Esophagus muscularis mucosa (tissue), 3 donors: ENCODE results near the gene PRKAG2.

Source experiments
- CTCF ChIP-seq, 3 experiments: fragments of 200-600 bp in 2 of 3; fragments of 450-650 bp in 1 of 3; sonication (generic) in 2 of 3; IDR thresholded peaks; one replicate each; pipeline ENCODE4 v1.5.1; 2017 to 2019; ENCODE audit warnings: antibody characterized with exemption in 3 of 3, mild to moderate bottlenecking in 2 of 3, moderate library complexity in 1 of 3
- POLR2A ChIP-seq: fragments of 450-650 bp; IDR thresholded peaks from one replicate; pipeline ENCODE4 v1.6.1; 2017; ENCODE audit warnings: antibody characterized with exemption, moderate library complexity, mild to moderate bottlenecking, low read depth

- TF ChIP-seq CTCF (IDR thresholded peaks at IDR 0.05) (no peak), POLR2A (no peak)
Observed at GRCh38 chr7:151917791-151918509, 41.0 kb upstream of the PRKAG2 start.
